Sigmoid colon (tissue), 7 donors: Measurements from ENCODE around the gene KIF13A. TPM values are rescaled to one million over a fixed set of nuclear protein-coding genes. Genes with fewer than 3 reads are reported as not detected.
"Not testable (repeated sequence)": the region's sequence is repeated elsewhere in the genome, so short reads cannot be mapped to it uniquely, and the experiment has no call there.

Source experiments
- DNase-seq: peaks from one replicate; pipeline ENCODE4 v3.0.0-alpha.2; 2019
- H3K27ac ChIP-seq, 4 donors: fragments of 200-600 bp; sonication (generic); one replicate each; pipeline ENCODE4 v1.5.1; 2016 to 2019; ENCODE audit warnings: mild to moderate bottlenecking in 1 of 4
- H3K27me3 ChIP-seq, 3 donors: fragments of 200-600 bp; sonication (generic); one replicate each; pipeline ENCODE4 v1.5.1; 2019; ENCODE audit warnings: mild to moderate bottlenecking in 1 of 3
- H3K36me3 ChIP-seq, 4 donors: fragments of 200-600 bp; sonication (generic); one replicate each; pipeline ENCODE4 v1.5.1; 2016 to 2019
- H3K4me1 ChIP-seq, 4 donors: fragments of 200-600 bp; sonication (generic); one replicate each; pipeline ENCODE4 v1.5.1; 2017 to 2019
- H3K4me3 ChIP-seq, 4 donors: fragments of 200-600 bp; sonication (generic); one replicate each; pipeline ENCODE4 v1.5.1; 2017 to 2019; ENCODE audit warnings: mild to moderate bottlenecking in 2 of 4, moderate library complexity in 1 of 4
- H3K9me3 ChIP-seq, 4 donors: fragments of 200-600 bp in 3 of 4; sonication (generic) in 3 of 4; one replicate each; pipeline versions ENCODE4 v1.5.1 to v1.6.1; 2013 to 2019
- EP300 ChIP-seq, 4 donors: sonication (generic); formaldehyde crosslinking; IDR thresholded peaks; one replicate each; pipeline ENCODE4 v1.6.1; 2017; ENCODE audit warnings: antibody characterized with exemption in 4 of 4
- POLR2A ChIP-seq, 2 donors: fragments of 450-650 bp; IDR thresholded peaks; one replicate each; pipeline ENCODE4 v1.6.1; 2016; ENCODE audit warnings: antibody characterized with exemption in 2 of 2, mild to moderate bottlenecking in 2 of 2, moderate library complexity in 2 of 2
- POLR2AphosphoS5 ChIP-seq, 4 donors: sonication (generic); formaldehyde crosslinking; IDR thresholded peaks; one replicate each; pipeline ENCODE4 v1.6.1; 2017; ENCODE audit warnings: antibody characterized with exemption in 4 of 4
- WGBS, 2 donors: extraction: QIAGEN DNeasy Blood & Tissue Kit; methylation state at CpG; one replicate each; pipeline ENCODE4 v1.1.7; 2013; 5-methylcytosine and 5-hydroxymethylcytosine counted together
- intact Hi-C: fragments of 100-400 bp; cut with DNase I; formaldehyde crosslinking; loops from one replicate; pipeline ENCODE4 v1.15.1; 2023
- polyA plus RNA-seq, 3 donors: library from polyadenylated mRNA; stranded (reverse); fragments of 200-250 nt; gene quantifications; one replicate each; pipeline ENCODE4 v1.2.3, GENCODE V29; 2013
- total RNA-seq, 4 donors: library from RNA; depleted of rRNA; stranded (reverse); fragments of >200 nt; gene quantifications; one replicate each; pipeline ENCODE4 v1.1.0, GENCODE V29; 2016
- TF ChIP-seq, protein P1 (sequence below), 4 experiments: fragments of 450-650 bp in 3 of 4; fragments of 200-600 bp in 1 of 4; IDR thresholded peaks; one replicate each; pipeline ENCODE4 v1.5.1; 2016 to 2019; ENCODE audit warnings: antibody characterized with exemption in 4 of 4, mild to moderate bottlenecking in 3 of 4, moderate library complexity in 2 of 4
- donor health status: healthy with polysubstance abuse.
- donor health status: Bipolar disorder and iron deficiency.
- donor health status: healthy.

Gene KIF13A
- total and polyA plus RNA-seq, 7 donors, result 18.5 to 73.8 (median 55.3) TPM

DNA sequence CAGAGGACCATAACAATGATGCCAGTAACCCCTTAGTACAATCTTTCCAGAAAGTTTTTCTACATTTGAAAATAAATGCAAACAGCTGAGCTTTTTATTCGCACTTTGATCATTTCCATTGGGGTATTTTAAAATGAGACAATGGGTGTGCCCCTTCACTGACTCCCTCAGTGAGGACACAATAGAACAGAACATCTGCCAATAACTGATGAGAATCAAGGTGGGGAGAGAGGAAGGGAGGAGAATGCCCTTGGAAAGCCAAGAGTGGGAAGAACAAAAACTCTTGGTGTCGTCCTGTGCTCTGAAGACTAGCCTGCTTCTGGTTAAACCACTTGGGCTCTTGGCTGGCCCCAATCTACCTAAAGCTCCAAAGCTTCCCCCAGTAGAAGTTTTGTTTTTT is 66.0 kb downstream of the KIF13A start:
- no peak overlapping the region for H3K27ac ChIP-seq

DNA sequence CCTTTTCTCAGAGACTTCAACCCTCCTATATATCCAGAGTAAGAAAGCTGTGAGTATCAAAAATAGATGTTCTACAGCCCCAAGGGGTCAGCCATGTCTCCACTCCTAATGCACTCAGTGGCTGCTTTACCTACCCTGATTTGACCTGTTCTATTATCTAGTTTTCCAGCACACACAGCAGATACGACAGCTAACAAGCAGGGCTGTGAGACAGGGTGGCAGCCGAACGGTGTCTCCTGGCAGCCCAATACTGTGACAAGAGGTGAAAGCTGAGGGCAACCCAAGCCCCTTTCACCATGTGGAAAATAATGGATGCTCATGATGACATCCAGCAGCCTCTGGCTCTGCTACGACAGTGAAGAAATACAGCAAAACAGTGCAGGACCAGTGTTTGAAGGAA is 67.9 kb downstream of the KIF13A start:
- Histone ChIP-seq H3K36me3 (no peaks in the 10 kb centered on the region), H3K4me3 (no peak overlapping the region), H3K27me3 (no peaks in the 10 kb centered on the region), H3K4me1 (peaks cover 0 to 60% (median 51%) of the 10 kb centered on the region in 4 donors), H3K27ac (no peak overlapping the region), H3K9me3 (no peaks in the 10 kb centered on the region)
- TF ChIP-seq, protein P1, sequence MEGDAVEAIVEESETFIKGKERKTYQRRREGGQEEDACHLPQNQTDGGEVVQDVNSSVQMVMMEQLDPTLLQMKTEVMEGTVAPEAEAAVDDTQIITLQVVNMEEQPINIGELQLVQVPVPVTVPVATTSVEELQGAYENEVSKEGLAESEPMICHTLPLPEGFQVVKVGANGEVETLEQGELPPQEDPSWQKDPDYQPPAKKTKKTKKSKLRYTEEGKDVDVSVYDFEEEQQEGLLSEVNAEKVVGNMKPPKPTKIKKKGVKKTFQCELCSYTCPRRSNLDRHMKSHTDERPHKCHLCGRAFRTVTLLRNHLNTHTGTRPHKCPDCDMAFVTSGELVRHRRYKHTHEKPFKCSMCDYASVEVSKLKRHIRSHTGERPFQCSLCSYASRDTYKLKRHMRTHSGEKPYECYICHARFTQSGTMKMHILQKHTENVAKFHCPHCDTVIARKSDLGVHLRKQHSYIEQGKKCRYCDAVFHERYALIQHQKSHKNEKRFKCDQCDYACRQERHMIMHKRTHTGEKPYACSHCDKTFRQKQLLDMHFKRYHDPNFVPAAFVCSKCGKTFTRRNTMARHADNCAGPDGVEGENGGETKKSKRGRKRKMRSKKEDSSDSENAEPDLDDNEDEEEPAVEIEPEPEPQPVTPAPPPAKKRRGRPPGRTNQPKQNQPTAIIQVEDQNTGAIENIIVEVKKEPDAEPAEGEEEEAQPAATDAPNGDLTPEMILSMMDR (IDR thresholded peaks at IDR 0.05), result no peak
- TF ChIP-seq POLR2AphosphoS5 (IDR thresholded peaks at IDR 0.05) (no peak), EP300 (IDR thresholded peaks at IDR 0.05) (no peak)
- no peak for DNase-seq
- intact Hi-C loops, result no loop called here
- WGBS, 2 donors, result 93 to 94% methylated on average over 4 of the region's 4 CpGs

More for the DNA sequence above, 66.0 kb downstream of the KIF13A start:
- no peaks in the 10 kb centered on the region for H3K9me3 ChIP-seq
- H3K27me3 ChIP-seq, result no peaks in the 10 kb centered on the region
- H3K36me3 ChIP-seq, result no peaks in the 10 kb centered on the region
- TF ChIP-seq, protein P1 (IDR thresholded peaks at IDR 0.05), result no peak
- WGBS, 2 donors, result 89 to 93% methylated on average over 2 of the region's 2 CpGs
- intact Hi-C loops, result no loop called here
- peaks cover 0 to 65% (median 64%) of the 10 kb centered on the region in 4 donors for H3K4me1 ChIP-seq
- DNase-seq, result no peak
- H3K4me3 ChIP-seq, result no peak overlapping the region

DNA sequence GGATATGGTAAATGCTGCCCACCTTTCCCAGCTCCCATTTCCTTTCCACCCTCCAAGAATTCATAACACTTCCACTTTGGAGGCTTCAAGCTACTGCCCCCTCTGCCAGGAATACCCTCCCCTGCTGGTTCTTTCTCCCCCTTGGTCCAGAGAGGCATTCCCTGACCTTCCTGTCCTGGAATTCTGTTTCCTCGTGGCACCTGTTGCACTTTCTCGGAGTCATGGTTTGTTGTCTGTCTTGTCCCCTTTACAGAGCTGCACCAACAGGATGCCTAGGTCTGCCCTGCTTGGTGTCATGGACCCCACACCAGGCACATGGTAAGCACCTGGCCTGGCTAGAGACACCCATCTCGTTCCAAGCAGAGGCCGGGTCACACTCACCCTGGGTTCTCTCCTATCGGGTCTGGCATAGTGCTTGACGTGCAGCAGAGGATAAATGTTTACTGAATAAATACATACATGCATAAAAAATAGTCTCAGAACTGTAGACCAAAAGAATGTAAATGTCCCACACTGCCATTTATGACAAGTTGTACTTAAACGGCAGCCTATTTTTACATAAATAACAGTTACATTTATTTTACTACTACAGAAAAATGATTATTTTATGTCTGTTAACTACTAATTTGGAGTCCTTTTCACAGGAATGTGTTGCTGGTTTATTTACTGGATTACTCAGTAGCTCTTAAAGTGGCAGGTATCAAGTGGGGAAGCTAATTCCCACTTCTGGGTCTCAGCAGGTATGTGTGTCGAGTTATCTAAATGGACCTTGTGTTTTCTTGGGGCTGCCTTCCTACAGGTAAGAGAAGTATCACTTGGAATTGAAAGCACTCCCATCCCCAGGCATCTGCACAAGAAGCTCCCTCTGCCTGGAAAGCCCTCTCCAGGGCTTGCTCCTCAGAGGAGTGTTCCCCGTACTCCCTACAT is 69.3 kb downstream of the KIF13A start:
- Histone ChIP-seq H3K36me3 (no peaks in the 10 kb centered on the region), H3K4me1 (peaks cover 0 to 46% (median 39%) of the 10 kb centered on the region in 4 donors), H3K27ac (no peak overlapping the region), H3K9me3 (no peaks in the 10 kb centered on the region), H3K27me3 (no peaks in the 10 kb centered on the region), H3K4me3 (no peak overlapping the region)
- intact Hi-C loops, result no loop called here
- WGBS, 2 donors, result 87 to 89% methylated on average over 9 of the region's 9 CpGs
- no peak for DNase-seq
- TF ChIP-seq POLR2AphosphoS5 (IDR thresholded peaks at IDR 0.05), result no peak
- TF ChIP-seq, protein P1 (IDR thresholded peaks at IDR 0.05), result no peak
- no peak for TF ChIP-seq POLR2A (IDR thresholded peaks at IDR 0.05)
- no peak for TF ChIP-seq EP300 (IDR thresholded peaks at IDR 0.05)

DNA sequence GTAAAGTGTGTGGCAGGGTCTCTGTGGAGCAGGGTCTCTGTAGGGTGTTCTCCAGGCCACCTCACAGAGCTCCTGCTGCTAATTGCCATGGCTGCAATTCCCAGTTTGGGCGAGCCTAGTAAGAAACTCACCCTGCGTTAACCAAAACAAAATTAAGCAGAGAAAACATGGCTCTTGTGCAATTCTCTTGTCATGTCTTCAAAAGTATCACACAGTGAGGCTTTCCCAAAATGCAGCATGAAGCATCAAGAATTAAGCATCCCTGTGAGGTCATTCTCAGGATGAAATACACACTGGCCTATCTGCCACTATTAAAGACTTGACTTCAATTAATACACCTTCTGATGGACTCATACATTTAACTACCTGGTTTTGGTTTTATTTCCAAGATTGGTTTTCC is 72.8 kb downstream of the KIF13A start:
- intact Hi-C loops, result no loop called here
- no peak overlapping the region for H3K4me3 ChIP-seq
- H3K4me1 ChIP-seq, result peaks cover 0 to 28% (median 25%) of the 10 kb centered on the region in 4 donors
- H3K36me3 ChIP-seq, result no peaks in the 10 kb centered on the region
- no peak for DNase-seq
- no peak overlapping the region for H3K27ac ChIP-seq
- TF ChIP-seq POLR2A (IDR thresholded peaks at IDR 0.05), result no peak
- H3K9me3 ChIP-seq, result no peaks in the 10 kb centered on the region
- 85 to 90% methylated on average over 2 of the region's 2 CpGs for WGBS, 2 donors
- H3K27me3 ChIP-seq, result no peaks in the 10 kb centered on the region

DNA sequence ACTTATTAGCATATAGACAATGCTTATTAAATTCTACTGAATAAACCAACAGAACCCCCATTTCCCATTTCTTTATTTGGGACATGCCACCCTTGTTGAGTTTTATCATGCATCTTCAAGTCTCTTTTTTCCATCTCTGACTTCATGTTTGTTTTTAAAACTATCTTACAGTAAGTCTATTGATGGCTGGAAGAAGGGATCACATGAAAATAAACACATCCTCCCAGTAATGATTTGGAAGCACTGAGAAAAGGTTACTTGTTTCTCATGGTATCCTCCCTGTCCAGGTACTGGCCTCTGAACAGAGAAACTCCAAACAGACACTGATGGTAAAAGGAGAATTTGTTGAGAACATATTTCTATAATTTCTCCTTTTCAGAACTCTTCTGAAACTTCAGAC is 74.9 kb downstream of the KIF13A start:
- intact Hi-C loops, result no loop called here
- no peaks in the 10 kb centered on the region for H3K9me3 ChIP-seq
- no peaks in the 10 kb centered on the region for H3K27me3 ChIP-seq
- no peak for TF ChIP-seq POLR2A (IDR thresholded peaks at IDR 0.05)
- no peak for TF ChIP-seq POLR2AphosphoS5 (IDR thresholded peaks at IDR 0.05)
- TF ChIP-seq EP300 (IDR thresholded peaks at IDR 0.05), result no peak
- TF ChIP-seq, protein P1 (IDR thresholded peaks at IDR 0.05), result no peak
- H3K36me3 ChIP-seq, result no peaks in the 10 kb centered on the region
- no peak overlapping the region for H3K4me3 ChIP-seq
- peaks cover 0 to 23% (median 12%) of the 10 kb centered on the region in 4 donors for H3K4me1 ChIP-seq
- no peak for DNase-seq
- no peak overlapping the region for H3K27ac ChIP-seq

DNA sequence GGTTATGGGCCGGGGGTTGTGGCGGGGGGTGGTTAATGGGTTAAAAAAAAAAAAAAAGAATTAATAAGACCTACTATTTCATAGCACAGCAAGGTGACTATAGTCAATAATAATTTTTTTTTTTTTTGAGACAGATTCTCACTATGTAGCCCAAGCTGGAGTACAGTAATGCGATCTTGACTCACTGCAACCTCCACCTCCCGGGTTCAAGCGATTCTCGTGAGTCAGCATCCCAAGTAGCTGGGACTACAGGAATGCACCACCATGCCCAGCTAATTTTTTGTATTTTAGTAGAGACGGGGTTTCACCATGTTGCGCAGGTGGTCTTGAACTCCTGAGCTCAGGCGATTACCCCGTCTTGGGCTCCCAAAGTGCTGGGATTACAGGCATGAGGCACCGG is 75.8 kb downstream of the KIF13A start:
- H3K27me3 ChIP-seq, H3K9me3 ChIP-seq, H3K4me3 ChIP-seq, H3K36me3 ChIP-seq, intact Hi-C loops, DNase-seq, H3K27ac ChIP-seq: not testable (repeated sequence)
- WGBS, 2 donors, result 88 to 92% methylated on average over 11 of the region's 11 CpGs
- H3K4me1 ChIP-seq, result peaks cover 0 to 32% (median 18%) of the 10 kb centered on the region in 4 donors
